ENCODE measurements around the gene EFNA5. TPM values are rescaled to one million over a fixed set of nuclear protein-coding genes. Genes with fewer than 3 reads are reported as not detected.

The EFNA5 gene
- total and polyA plus RNA-seq, 2 of the 8 experiments (the other 6 are each of a cell fraction or from before 2014, with no cell fraction given), result 9.6 to 21.8 TPM

- TF ChIP-seq KDM1A (IDR thresholded peaks at IDR 0.05; ENCODE audit: borderline replicate concordance, low read length) (no peak), TBP (IDR thresholded peaks at IDR 0.05; ENCODE audit: low read depth, low read length) (no peak), FOSL1 (IDR thresholded peaks at IDR 0.05; ENCODE audit: insufficient read depth, low read depth, low read length) (no peak), ASH2L (IDR thresholded peaks at IDR 0.05; ENCODE audit: low read length) (no peak)
Observed at GRCh38 chr5:107464876-107465275, 205.9 kb downstream of the EFNA5 start (continued).

Data from H1 (cell line).